NB4 (cell line): ENCODE measurements around the gene PML.

ENCODE experiments used
- CTCF ChIP-seq: IDR thresholded peaks from one replicate; pipeline ENCODE4 v1.5.1; 2012; ENCODE audit warnings: low read depth, low read length
- MYC ChIP-seq: IDR thresholded peaks from 2 replicates; pipeline ENCODE4 v1.6.1; 2011; ENCODE audit warnings: low read depth, low read length
- POLR2A ChIP-seq: IDR thresholded peaks from 2 replicates; pipeline ENCODE4 v1.6.1; 2011; ENCODE audit warnings: mild to moderate bottlenecking; ENCODE audit not compliant: insufficient read length; ENCODE audit errors: extremely low read depth

- TF ChIP-seq CTCF (no peak), POLR2A (no peak), MYC (no peak)
These were observed 51.8 kb downstream of the PML start for GRCh38 chr15:74046275-74046674.
